Thoracic aorta (tissue), 2 donors: Measurements from ENCODE around the gene CBX6. TPM values are rescaled to one million over a fixed set of nuclear protein-coding genes. Genes with fewer than 3 reads are reported as not detected.

Experiments used
- ATAC-seq: fragments of 150-250 bp; one replicate; pipeline ENCODE4 v1.8.0; 2017; ENCODE audit warnings: low read depth; ENCODE audit not compliant: insufficient number of reproducible peaks, low FRiP score
- DNase-seq: peaks from one replicate; pipeline ENCODE4 v3.0.0-alpha.2; 2020; ENCODE audit warnings: low spot score
- H3K27ac ChIP-seq, 2 donors: fragments of 200-600 bp; sonication (generic); 1 replicate in 1 of 2; 2 replicates in 1 of 2; pipeline ENCODE4 v1.5.1; 2016; ENCODE audit warnings: mild to moderate bottlenecking in 2 of 2, moderate library complexity in 2 of 2
- H3K27me3 ChIP-seq: fragments of 200-600 bp; sonication (generic); replicated peaks from 2 replicates; pipeline ENCODE4 v1.6.0; 2016; ENCODE audit warnings: mild to moderate bottlenecking; ENCODE audit not compliant: insufficient read depth
- H3K36me3 ChIP-seq: fragments of 200-600 bp; sonication (generic); one replicate; pipeline ENCODE4 v1.5.1; 2016
- H3K4me1 ChIP-seq, 2 donors: fragments of 200-600 bp; sonication (generic); 1 replicate in 1 of 2; 2 replicates in 1 of 2; pipeline versions ENCODE4 v1.5.1 to v1.6.0; 2016; ENCODE audit warnings: low read depth in 2 of 2, mild to moderate bottlenecking in 1 of 2; ENCODE audit not compliant: control insufficient read depth in 1 of 2
- H3K4me3 ChIP-seq: fragments of 200-600 bp; sonication (generic); 2 replicates; pipeline ENCODE4 v1.5.1; 2016; ENCODE audit warnings: mild to moderate bottlenecking
- H3K9me3 ChIP-seq: fragments of 200-600 bp; sonication (generic); 2 replicates; pipeline ENCODE4 v1.5.1; 2016
- CTCF ChIP-seq: fragments of 200-600 bp; sonication (generic); IDR thresholded peaks from one replicate; pipeline ENCODE4 v1.5.1; 2019; ENCODE audit warnings: antibody characterized with exemption
- total RNA-seq, 2 donors: library from RNA; depleted of rRNA; stranded (reverse); fragments of >200 nt; gene quantifications; one replicate each; pipeline versions ENCODE4 v1.1.0 to v1.2.3, GENCODE V29; 2016

Gene CBX6
- total RNA-seq, 2 donors from 2014 or later: 80.1 to 111 TPM

GRCh38 chr22:38832005-38832978 lies 39.7 kb downstream of the CBX6 start:
- DNase-seq: no peak
- Histone ChIP-seq H3K27me3 (no peaks in the 10 kb centered on the region), H3K27ac (no peak overlapping the region), H3K4me3 (no peak overlapping the region), H3K36me3 (peaks cover 5% of the 10 kb centered on the region), H3K4me1 (no peaks in the 10 kb centered on the region), H3K9me3 (no peaks in the 10 kb centered on the region)
- ATAC-seq: no peak
- TF ChIP-seq CTCF: no peak

DNA sequence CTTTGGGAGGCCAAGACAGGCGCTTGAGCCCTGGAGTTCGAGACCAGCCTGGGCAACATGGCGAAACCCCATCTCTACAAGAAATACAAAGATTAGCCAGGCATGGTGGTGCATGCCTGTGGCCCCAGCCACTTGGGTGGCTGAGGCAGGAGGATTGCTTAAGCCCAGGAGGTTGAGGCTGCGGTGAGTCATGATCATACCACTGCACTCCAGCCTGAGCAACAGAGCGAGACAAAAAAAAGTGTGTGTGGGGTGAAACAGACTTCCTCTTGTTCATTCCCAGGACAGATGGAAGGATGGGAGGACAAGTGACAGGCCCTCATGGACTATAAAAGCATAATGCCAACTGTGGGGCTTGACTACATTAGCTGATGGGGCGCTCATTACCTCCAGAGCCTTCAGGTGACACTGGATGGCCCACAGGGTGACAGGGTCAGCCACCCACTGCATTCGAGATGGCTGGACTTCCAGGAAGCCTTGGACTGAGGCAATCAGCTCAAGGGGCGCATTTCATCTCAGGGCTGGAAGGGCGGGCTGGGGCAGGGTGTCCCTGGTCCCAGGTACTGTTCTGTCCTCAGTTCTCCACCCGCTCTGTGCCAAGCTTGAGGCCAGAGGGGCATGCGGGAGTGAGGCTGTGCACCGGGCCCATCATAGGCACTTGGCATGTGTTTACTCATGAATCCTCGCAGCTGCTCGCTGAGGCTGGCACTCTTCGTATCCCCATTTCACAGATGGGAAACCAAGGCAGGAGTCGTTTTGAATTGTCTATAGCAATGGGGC lies 40.7 kb downstream of the CBX6 start:
- H3K36me3 ChIP-seq: peaks cover 7% of the 10 kb centered on the region
- H3K9me3 ChIP-seq: no peaks in the 10 kb centered on the region
- ATAC-seq (no peak), DNase-seq (no peak)
- no peaks in the 10 kb centered on the region for H3K27me3 ChIP-seq
- H3K4me1 ChIP-seq: no peaks in the 10 kb centered on the region
- no peak overlapping the region for H3K27ac ChIP-seq
- TF ChIP-seq CTCF: no peak
- no peak overlapping the region for H3K4me3 ChIP-seq

DNA sequence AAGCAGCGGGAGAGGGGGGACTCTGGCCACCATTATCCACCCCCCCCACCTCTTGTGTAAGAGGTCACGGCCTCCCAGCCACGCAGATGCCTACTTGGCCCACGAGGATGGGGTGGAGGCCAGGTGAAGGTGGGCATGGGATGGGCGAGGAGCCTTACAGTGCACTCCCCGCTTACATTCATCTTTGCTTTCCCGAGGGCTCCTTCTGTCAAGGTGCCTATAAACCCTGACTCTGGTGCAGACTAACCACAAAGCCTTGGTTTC lies 41.2 kb downstream of the CBX6 start:
- Histone ChIP-seq H3K9me3 (no peaks in the 10 kb centered on the region), H3K36me3 (peaks cover 6% of the 10 kb centered on the region), H3K4me3 (no peak overlapping the region), H3K27ac (no peak overlapping the region), H3K27me3 (no peaks in the 10 kb centered on the region), H3K4me1 (no peaks in the 10 kb centered on the region)
- no peak for TF ChIP-seq CTCF
- DNase-seq: no peak
- ATAC-seq: no peak

DNA sequence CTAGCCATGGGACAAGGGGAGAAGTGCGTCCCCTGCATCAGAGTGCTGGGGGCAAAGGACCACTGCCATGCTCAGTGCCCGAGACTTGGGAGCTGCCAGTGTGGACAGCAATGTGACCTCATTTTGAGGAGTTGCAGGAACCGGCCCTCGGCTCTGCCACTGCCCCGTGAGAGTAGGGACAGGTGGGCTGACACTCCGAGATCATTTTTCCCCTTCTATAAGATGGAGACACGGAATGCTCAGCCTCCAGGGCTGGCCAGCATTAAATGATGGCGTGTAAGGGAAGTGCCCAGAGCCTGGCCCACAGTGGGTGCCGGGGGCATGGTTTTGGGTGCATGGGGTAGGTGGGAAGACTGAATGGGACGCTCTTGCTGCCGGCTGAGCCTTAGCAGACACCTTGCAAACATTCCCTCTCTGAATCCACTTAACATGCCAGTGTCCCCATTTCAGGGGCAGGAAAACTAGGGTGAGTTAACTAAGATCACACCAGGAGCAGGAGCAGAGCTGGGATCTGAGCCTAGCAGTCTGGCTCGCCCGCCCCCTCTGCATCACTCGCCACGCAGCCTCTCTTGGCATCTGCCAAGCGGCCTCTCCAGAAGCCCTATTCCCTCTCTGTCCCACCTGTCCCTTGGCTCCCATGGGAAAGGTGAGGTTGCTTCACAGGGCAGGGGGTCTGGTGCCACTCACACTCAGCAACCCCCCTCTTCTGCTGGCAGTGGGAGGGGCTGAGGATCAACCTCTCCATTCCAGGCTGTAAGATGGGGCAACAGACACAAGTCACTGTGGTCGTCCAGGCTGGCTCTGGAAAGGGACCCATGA lies 41.8 kb downstream of the CBX6 start:
- no peak overlapping the region for H3K4me3 ChIP-seq
- ATAC-seq: no peak
- no peak overlapping the region for H3K27ac ChIP-seq
- H3K36me3 ChIP-seq: peaks cover 6% of the 10 kb centered on the region
- no peaks in the 10 kb centered on the region for H3K27me3 ChIP-seq
- no peak for DNase-seq
- H3K9me3 ChIP-seq: no peaks in the 10 kb centered on the region
- no peaks in the 10 kb centered on the region for H3K4me1 ChIP-seq
- TF ChIP-seq CTCF: no peak

GRCh38 chr22:38829485-38829884 lies 42.5 kb downstream of the CBX6 start:
- DNase-seq (no peak), ATAC-seq (no peak)
- Histone ChIP-seq H3K4me3 (no peak overlapping the region), H3K27ac (no peak overlapping the region), H3K36me3 (peaks cover 6% of the 10 kb centered on the region), H3K9me3 (no peaks in the 10 kb centered on the region), H3K4me1 (no peaks in the 10 kb centered on the region), H3K27me3 (no peaks in the 10 kb centered on the region)
- no peak for TF ChIP-seq CTCF
